Gastrocnemius medialis (tissue), 4 donors: ENCODE results near the gene OR52E2.
"Not testable (repeated sequence)": the region's sequence is repeated elsewhere in the genome, so short reads cannot be mapped to it uniquely, and the experiment has no call there.

Experiments used
- CTCF ChIP-seq, 5 experiments: fragments of 450-650 bp in 3 of 5; fragments of 200-600 bp in 2 of 5; sonication (generic) in 2 of 5; IDR thresholded peaks in 4 of 5; conservative IDR thresholded peaks in 1 of 5; 1 replicate in 4 of 5; 2 replicates in 1 of 5; pipeline ENCODE4 v1.5.1; 2016 to 2019; ENCODE audit warnings: antibody characterized with exemption in 5 of 5, mild to moderate bottlenecking in 3 of 5, moderate library complexity in 3 of 5
- POLR2A ChIP-seq, 2 donors: fragments of 450-650 bp; IDR thresholded peaks; one replicate each; pipeline ENCODE4 v1.6.1; 2017; ENCODE audit warnings: antibody characterized with exemption in 2 of 2, mild to moderate bottlenecking in 2 of 2, moderate library complexity in 2 of 2

GRCh38 chr11:5058679-5059078 is 748 bp downstream of the OR52E2 start:
- TF ChIP-seq CTCF (IDR thresholded peaks at IDR 0.05 in 4 of 5, conservative IDR thresholded peaks at IDR 0.05 in 1 of 5); POLR2A (IDR thresholded peaks at IDR 0.05): not testable (repeated sequence)
